Fibroblast of skin of right biceps (primary cell): ENCODE data around the gene PGA3.

ENCODE experiments used
- DNase-seq: peaks from one replicate; pipeline ENCODE4 v3.0.0-alpha.2; 2013

The PGA3 gene

GRCh38 chr11:61254403-61255025, 51.2 kb downstream of the PGA3 start:
- peak; percentile 40 for DNase-seq

GRCh38 chr11:61256710-61257482, 53.6 kb downstream of the PGA3 start:
- no peak for DNase-seq

- DNase-seq, result no peak
Measured at GRCh38 chr11:61258546-61258945, 55.2 kb downstream of the PGA3 start.

GRCh38 chr11:61259363-61259762, 56.0 kb downstream of the PGA3 start:
- no peak for DNase-seq
